ENCODE data around the gene HIPK3.

DNA sequence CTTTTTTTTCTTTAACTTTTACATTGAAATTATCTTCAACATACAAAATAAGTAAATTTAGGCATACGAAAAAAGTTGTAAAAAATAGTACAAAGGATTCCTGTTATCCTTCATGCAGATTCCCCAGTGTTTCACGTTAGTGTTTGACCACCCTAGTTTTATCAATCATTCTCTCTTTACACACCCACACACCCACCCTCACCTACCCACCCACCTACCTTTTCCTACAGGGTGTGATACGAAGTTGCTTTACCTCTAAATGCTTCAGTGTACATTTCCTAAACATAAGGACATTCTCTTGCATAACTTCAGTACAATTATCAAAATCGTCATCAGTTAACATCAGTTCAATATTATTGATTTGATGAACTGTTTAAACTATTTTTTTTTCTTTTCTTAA lies 37.0 kb downstream of the HIPK3 start:
- TF ChIP-seq, protein P1, sequence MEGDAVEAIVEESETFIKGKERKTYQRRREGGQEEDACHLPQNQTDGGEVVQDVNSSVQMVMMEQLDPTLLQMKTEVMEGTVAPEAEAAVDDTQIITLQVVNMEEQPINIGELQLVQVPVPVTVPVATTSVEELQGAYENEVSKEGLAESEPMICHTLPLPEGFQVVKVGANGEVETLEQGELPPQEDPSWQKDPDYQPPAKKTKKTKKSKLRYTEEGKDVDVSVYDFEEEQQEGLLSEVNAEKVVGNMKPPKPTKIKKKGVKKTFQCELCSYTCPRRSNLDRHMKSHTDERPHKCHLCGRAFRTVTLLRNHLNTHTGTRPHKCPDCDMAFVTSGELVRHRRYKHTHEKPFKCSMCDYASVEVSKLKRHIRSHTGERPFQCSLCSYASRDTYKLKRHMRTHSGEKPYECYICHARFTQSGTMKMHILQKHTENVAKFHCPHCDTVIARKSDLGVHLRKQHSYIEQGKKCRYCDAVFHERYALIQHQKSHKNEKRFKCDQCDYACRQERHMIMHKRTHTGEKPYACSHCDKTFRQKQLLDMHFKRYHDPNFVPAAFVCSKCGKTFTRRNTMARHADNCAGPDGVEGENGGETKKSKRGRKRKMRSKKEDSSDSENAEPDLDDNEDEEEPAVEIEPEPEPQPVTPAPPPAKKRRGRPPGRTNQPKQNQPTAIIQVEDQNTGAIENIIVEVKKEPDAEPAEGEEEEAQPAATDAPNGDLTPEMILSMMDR (IDR thresholded peaks at IDR 0.05; ENCODE audit: borderline replicate concordance, extremely low read depth, low read length, poor library complexity, severe bottlenecking) = no peak
- no peak for TF ChIP-seq EZH2 (IDR thresholded peaks at IDR 0.05; ENCODE audit: borderline replicate concordance, low read depth, low read length, severe bottlenecking)
